Mesendoderm (in vitro differentiated cells): ENCODE results near the gene TCAP.

Source experiments
- DNase-seq: peaks from one replicate; pipeline ENCODE4 v3.0.0; 2013
- H2AK5ac ChIP-seq: 2 replicates; pipeline ENCODE4 v1.6.1; 2013; ENCODE audit warnings: low read length, inconsistent platforms
- H2BK120ac ChIP-seq: 2 replicates; pipeline ENCODE4 v1.6.1; 2013; ENCODE audit warnings: low read depth, mild to moderate bottlenecking, low read length, moderate library complexity, mixed read lengths
- H2BK15ac ChIP-seq: replicated peaks from 2 replicates; pipeline ENCODE4 v1.6.1; 2013; ENCODE audit warnings: low read depth, mild to moderate bottlenecking, moderate library complexity
- H2BK5ac ChIP-seq: 2 replicates; pipeline ENCODE4 v1.6.1; 2013; ENCODE audit warnings: low read length, inconsistent platforms
- H3K18ac ChIP-seq: 2 replicates; pipeline ENCODE4 v1.6.1; 2013; ENCODE audit warnings: mild to moderate bottlenecking, low read length, mixed read lengths
- H3K23ac ChIP-seq: one replicate; pipeline ENCODE4 v1.6.1; 2013; ENCODE audit warnings: low read length
- H3K27ac ChIP-seq: 2 replicates; pipeline ENCODE4 v1.5.1; 2013; ENCODE audit warnings: low read depth, mild to moderate bottlenecking, inconsistent platforms, low read length, moderate library complexity
- H3K27me3 ChIP-seq: 2 replicates; pipeline ENCODE4 v1.6.1; 2013; ENCODE audit warnings: low read length, control low read depth, mild to moderate bottlenecking, inconsistent platforms; ENCODE audit not compliant: insufficient read depth, poor library complexity
- H3K36me3 ChIP-seq: 2 replicates; pipeline ENCODE4 v1.6.1; 2013; ENCODE audit warnings: low read length, inconsistent platforms; ENCODE audit not compliant: control insufficient read depth, insufficient read depth
- H3K4ac ChIP-seq: one replicate; pipeline ENCODE4 v1.6.1; 2013; ENCODE audit warnings: low read depth, mild to moderate bottlenecking, low read length, moderate library complexity
- H3K4me1 ChIP-seq: 2 replicates; pipeline ENCODE4 v1.6.1; 2013; ENCODE audit warnings: low read depth, low read length, inconsistent platforms; ENCODE audit not compliant: control insufficient read depth
- H3K4me2 ChIP-seq: 2 replicates; pipeline ENCODE4 v1.6.1; 2013; ENCODE audit warnings: low read length
- H3K4me3 ChIP-seq: 2 replicates; pipeline ENCODE4 v1.5.1; 2013; ENCODE audit warnings: mild to moderate bottlenecking, low read length
- H3K56ac ChIP-seq: one replicate; pipeline ENCODE4 v1.6.1; 2013; ENCODE audit warnings: low read length
- H3K79me1 ChIP-seq: 2 replicates; pipeline ENCODE4 v1.6.1; 2013; ENCODE audit warnings: low read length, inconsistent platforms
- H3K79me2 ChIP-seq: 2 replicates; pipeline ENCODE4 v1.6.1; 2013; ENCODE audit warnings: mild to moderate bottlenecking, low read length; ENCODE audit not compliant: control insufficient read depth, insufficient read depth
- H3K9ac ChIP-seq: 2 replicates; pipeline ENCODE4 v1.6.1; 2013; ENCODE audit warnings: low read length, inconsistent platforms
- H4K5ac ChIP-seq: one replicate; pipeline ENCODE4 v1.6.1; 2013; ENCODE audit warnings: low read length
- H4K8ac ChIP-seq: one replicate; pipeline ENCODE4 v1.6.1; 2013; ENCODE audit warnings: low read depth, mild to moderate bottlenecking, control low read depth, low read length, moderate library complexity
- WGBS: extraction: QIAGEN DNeasy Blood & Tissue Kit; methylation state at CpG from one replicate; pipeline ENCODE4 v1.1.7; 2013; ENCODE audit warnings: low lambda C conversion rate, missing lambda C conversion rate; ENCODE audit not compliant: insufficient coverage; ENCODE audit errors: extremely low coverage; 5-methylcytosine and 5-hydroxymethylcytosine counted together

TCAP gene

GRCh38 chr17:39638317-39638716 is 26.8 kb upstream of the TCAP start:
- H4K5ac ChIP-seq, result no peak overlapping the region
- H3K4ac ChIP-seq, result no peak overlapping the region
- no peaks in the 10 kb centered on the region for H3K36me3 ChIP-seq
- DNase-seq, result no peak
- no peak overlapping the region for H3K23ac ChIP-seq
- peaks cover 13% of the 10 kb centered on the region for H3K79me2 ChIP-seq
- H3K4me1 ChIP-seq, result peaks cover 15% of the 10 kb centered on the region
- H3K4me2 ChIP-seq, result no peak overlapping the region
- no peak overlapping the region for H2BK15ac ChIP-seq
- no peaks in the 10 kb centered on the region for H3K27me3 ChIP-seq
- H2BK120ac ChIP-seq, result no peak overlapping the region
- H4K8ac ChIP-seq, result no peak overlapping the region
- peaks cover 31% of the 10 kb centered on the region for H3K79me1 ChIP-seq
- H3K4me3 ChIP-seq, result no peak overlapping the region
- H3K9ac ChIP-seq, result no peak overlapping the region
- no CpG with 5 or more reads among the region's 7 CpGs for WGBS
- H2BK5ac ChIP-seq, result no peak overlapping the region
- peak overlapping the region; percentile 3 for H3K56ac ChIP-seq
- H3K18ac ChIP-seq, result no peak overlapping the region
- no peak overlapping the region for H2AK5ac ChIP-seq
- no peak overlapping the region for H3K27ac ChIP-seq

- Histone ChIP-seq H2BK15ac (no peak overlapping the region), H2BK120ac (no peak overlapping the region), H2BK5ac (no peak overlapping the region), H4K8ac (no peak overlapping the region), H4K5ac (no peak overlapping the region), H3K23ac (no peak overlapping the region), H3K4me3 (no peak overlapping the region), H3K9ac (no peak overlapping the region), H3K4me2 (no peak overlapping the region), H3K4me1 (peaks cover 17% of the 10 kb centered on the region), H3K36me3 (no peaks in the 10 kb centered on the region), H3K18ac (no peak overlapping the region), H3K79me2 (peaks cover 13% of the 10 kb centered on the region), H3K27ac (no peak overlapping the region), H3K56ac (no peak overlapping the region), H2AK5ac (no peak overlapping the region), H3K4ac (no peak overlapping the region), H3K79me1 (peaks cover 38% of the 10 kb centered on the region), H3K27me3 (no peaks in the 10 kb centered on the region)
- WGBS, result no CpG with 5 or more reads among the region's 2 CpGs
- DNase-seq, result no peak
Observed at GRCh38 chr17:39639043-39639442, 26.1 kb upstream of the TCAP start.

GRCh38 chr17:39639566-39640458 is 25.3 kb upstream of the TCAP start:
- Histone ChIP-seq H3K79me2 (peaks cover 13% of the 10 kb centered on the region), H4K5ac (no peak overlapping the region), H2BK5ac (no peak overlapping the region), H3K23ac (no peak overlapping the region), H3K4me2 (no peak overlapping the region), H4K8ac (no peak overlapping the region), H3K4ac (no peak overlapping the region), H3K4me3 (no peak overlapping the region), H2AK5ac (no peak overlapping the region), H3K18ac (no peak overlapping the region), H3K56ac (no peak overlapping the region), H3K79me1 (peaks cover 38% of the 10 kb centered on the region), H2BK15ac (no peak overlapping the region), H2BK120ac (no peak overlapping the region), H3K27ac (no peak overlapping the region), H3K4me1 (peaks cover 16% of the 10 kb centered on the region), H3K27me3 (no peaks in the 10 kb centered on the region), H3K36me3 (no peaks in the 10 kb centered on the region), H3K9ac (no peak overlapping the region)
- DNase-seq, result no peak
- WGBS, result no CpG with 5 or more reads among the region's 11 CpGs

GRCh38 chr17:39640591-39641031 is 24.5 kb upstream of the TCAP start:
- Histone ChIP-seq H3K79me1 (peaks cover 38% of the 10 kb centered on the region), H2BK5ac (no peak overlapping the region), H3K56ac (no peak overlapping the region), H3K4me3 (no peak overlapping the region), H3K18ac (no peak overlapping the region), H3K23ac (no peak overlapping the region), H2BK15ac (no peak overlapping the region), H3K79me2 (peaks cover 13% of the 10 kb centered on the region), H2AK5ac (no peak overlapping the region), H4K5ac (no peak overlapping the region), H3K36me3 (no peaks in the 10 kb centered on the region), H3K27me3 (no peaks in the 10 kb centered on the region), H4K8ac (no peak overlapping the region), H2BK120ac (no peak overlapping the region), H3K9ac (no peak overlapping the region), H3K4ac (no peak overlapping the region), H3K4me1 (peaks cover 16% of the 10 kb centered on the region), H3K27ac (no peak overlapping the region), H3K4me2 (no peak overlapping the region)
- WGBS, result no CpG with 5 or more reads among the region's 4 CpGs
- no peak for DNase-seq

DNA sequence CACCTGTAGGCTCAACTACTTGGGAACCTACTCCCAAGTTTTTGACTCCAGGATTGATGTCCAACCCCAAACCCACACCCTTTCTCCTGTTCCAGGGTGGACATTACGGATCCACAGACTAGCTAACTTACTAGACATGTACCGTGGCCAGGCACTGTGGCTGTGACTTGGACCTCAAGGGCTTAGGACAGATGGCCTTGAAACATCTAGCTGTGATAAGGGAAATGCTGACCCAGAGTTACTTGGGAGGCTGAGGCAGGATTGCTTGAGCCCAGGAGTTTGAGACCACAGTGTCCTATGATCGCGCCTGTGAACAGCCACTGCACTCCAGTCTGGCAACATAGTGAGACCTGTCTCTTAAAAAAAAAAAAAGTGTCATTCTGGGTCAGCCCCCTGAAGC is 24.1 kb upstream of the TCAP start:
- Histone ChIP-seq H3K4me1 (peaks cover 16% of the 10 kb centered on the region), H3K18ac (no peak overlapping the region), H3K4me2 (no peak overlapping the region), H3K9ac (no peak overlapping the region), H2BK120ac (no peak overlapping the region), H3K27ac (no peak overlapping the region), H2BK5ac (no peak overlapping the region), H3K36me3 (no peaks in the 10 kb centered on the region), H3K79me2 (peaks cover 13% of the 10 kb centered on the region), H3K79me1 (peaks cover 38% of the 10 kb centered on the region), H3K23ac (no peak overlapping the region), H4K5ac (no peak overlapping the region), H3K27me3 (no peaks in the 10 kb centered on the region), H3K4ac (no peak overlapping the region), H3K56ac (no peak overlapping the region), H2BK15ac (no peak overlapping the region), H3K4me3 (no peak overlapping the region), H2AK5ac (no peak overlapping the region), H4K8ac (no peak overlapping the region)
- no peak for DNase-seq
- no CpG with 5 or more reads among the region's 4 CpGs for WGBS
